ENCODE results near the gene SNUPN.

Gene SNUPN

DNA sequence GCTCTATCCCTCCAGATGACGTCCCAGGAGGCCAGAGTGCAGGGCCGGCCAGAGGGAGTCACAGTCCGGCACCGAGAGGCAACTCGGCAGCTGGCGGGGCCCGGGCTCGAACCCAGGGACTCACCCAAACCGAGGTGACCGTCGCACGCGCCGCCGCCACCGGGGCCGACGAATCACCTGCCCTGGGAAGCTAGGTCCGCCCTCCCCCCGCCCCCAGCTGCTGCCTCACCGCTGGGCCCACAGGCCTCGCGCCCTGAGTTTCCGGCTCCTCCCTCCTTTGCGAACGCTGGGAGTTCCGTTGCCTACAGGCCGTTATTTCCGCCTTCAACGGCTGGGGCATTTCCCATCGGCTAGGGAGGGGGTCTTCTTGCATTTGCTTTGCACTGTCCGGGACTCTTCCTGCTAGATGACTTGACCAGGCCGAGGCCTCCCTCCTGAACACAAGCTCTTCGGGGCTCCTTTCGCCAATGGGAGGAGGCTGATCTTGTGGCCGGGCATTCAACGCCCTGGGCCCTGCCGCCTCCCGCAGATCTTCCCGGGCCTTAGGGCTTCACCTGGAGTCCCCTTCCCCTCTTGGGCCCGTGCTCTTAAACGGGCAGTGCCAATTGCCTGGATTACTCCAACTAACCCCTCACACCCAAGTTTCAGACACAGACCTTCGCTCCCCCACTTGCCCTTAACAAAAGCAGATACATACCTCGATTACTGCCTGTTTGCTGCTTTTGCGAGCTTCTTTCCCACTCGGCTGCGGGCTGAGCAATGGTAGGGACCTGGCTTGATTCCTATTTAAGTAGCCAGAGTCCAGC is at the start of gene SNUPN:
TSS of gene SNUPN (minus strand) at position 184 of the 806 bp plus-strand sequence. CDS start 4,674 bp downstream, outside the sequence.
- peak; percentile 94 for DNase-seq

DNA sequence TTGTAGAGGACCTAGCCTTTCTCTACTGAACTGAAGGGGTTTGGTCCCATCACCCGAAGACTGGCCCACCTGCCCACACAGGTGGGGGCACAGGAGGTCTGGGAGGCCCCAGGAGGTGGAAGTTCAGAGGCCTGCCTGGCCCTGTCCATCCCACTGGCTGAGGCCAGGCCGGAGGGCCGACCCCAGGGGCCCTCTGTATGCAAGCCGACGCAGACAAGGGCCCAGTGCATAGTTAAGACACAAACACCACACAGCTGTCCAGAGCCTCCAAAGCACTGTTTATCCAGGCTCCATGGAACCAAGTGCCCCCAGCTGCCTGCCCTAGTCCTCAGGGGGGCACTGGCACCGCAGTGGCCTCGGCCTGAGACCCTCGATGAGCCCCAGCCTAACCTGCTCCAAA is 48.8 kb upstream of the SNUPN start:
- DNase-seq, result no peak

DNA sequence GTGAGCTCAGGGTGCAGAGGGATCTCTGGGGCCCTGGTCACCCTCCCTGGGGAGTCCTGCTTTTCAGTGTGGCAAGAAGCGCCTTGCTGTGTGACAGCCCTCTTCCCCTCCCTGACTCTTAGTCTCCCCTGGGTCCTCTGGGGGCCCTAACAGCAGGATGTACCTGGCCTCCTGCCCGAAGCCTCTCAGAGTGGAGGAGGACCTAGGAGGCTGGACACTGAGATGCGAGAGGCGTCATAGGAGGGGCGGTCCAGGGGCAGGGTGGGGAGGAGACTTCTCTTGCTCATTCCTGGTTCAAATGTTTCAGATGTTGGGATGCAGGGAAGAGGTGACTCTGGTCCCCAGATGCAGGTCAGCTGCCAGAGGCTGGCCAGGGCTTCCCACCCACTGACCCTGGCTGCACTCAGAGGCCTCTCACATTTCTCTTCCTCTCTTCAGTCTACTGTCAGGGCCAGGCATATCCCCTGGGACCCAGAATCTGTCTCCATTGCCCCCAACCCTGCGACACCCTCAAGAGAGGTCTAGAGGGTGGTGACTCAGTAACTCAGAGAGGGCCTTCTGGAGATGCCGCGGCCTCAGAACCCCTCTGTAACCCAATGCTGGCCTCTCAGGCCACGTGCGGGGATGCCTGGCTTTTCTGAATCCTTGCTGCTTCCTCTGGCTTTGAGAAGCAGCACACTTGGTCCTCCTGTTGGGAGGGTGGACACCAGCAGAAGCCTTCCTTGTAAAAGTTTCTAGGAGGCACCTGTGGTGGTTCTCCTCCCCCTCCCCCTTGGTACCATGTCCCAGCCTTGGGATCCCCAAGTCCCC is 48.1 kb upstream of the SNUPN start:
- no peak for DNase-seq

DNA sequence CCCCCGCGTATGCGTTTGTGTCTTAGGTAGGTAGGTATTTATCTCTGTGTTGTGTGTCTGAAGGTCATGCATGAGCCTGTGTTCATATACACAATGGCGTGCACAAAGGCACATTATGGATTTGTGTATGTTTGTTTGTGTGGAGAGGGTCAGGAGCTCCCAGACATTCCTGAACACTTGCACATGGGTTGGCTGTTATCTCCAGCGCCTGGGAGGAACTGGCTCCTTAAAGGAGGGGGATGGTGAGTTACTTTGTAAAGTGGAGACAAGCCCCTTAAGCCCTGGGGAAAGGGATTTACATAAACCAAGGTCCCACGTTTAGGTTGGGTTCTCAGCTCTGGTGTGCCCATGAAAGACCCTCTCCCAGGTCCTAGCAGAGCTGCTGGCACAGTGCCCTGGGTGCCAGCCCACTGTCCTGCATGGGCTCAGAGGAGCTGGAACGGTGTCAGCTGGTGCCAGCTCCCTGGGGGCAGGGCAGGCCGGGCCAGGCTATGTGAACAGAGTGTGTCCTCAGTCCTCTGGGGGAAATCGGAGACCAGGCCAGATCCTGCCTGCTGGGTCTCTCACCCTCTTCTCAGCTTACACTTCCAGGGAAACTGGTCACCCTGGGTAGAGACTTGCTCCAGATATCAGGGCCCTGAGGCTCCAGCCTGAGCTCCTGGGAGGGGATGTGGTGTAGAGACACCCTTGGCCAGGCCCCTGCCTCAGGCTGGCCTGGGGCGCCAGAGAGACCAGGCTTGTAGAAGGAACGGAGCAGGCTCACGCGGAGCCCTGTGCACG is 47.3 kb upstream of the SNUPN start:
- DNase-seq, result no peak

DNA sequence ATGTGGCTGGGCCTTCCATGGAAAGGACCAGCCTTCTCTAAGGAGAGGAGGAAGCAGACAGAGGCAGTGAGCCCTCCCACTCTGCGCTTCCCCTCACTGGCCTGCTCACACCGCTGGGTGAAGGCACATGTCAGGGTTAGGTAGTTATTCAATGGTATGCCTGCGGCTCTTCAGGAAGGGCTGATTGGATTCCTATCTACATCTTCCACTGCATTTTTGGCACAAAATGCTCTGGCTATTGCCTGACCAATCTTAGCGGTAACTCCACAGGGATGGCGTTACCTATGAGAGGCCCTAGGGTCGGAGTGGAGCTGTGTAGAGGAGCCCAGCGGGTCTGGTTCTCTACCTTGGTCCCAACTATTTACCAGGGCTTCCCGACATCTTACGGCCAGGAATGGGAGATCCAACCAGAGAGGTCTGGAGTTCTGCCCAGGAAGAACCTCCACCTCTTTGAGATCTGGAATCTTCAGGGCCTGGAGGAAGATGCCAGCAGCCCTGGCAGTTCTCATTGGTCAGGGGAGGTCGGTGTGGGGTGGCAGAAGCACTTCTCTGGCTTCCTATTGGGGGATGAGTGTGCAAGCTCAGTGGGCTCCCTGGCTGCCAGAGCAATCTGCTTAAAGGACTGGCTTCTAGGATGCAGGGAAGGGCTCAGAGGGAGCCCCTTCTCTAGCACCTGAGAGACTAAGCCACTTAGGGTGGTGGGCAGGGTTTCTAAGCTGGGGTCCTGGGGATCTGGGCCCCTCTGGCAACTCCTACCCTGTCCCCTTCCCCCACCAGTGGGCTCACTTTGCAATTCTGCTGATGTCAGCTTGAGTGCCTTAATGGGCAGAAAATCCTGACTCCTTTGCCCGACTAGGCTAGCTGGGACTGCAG is 46.4 kb upstream of the SNUPN start:
- no peak for DNase-seq

DNA sequence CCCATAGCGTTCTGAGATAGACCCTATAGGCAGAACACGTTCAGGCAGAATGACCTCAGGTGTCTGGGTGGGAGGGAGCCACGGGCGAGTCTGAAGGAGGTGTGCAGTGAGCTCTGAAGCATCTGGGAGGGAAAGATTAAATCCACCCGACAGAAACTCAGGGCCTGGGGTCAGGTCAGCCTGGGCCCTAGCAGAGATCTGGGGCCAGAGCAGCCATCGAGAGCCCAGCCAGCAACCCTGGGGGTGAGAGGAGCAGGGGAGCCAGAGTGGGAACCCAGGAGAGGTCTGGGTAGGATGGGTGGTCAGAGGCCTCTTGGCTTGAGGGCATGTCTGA is 44.3 kb upstream of the SNUPN start:
- DNase-seq, result no peak

DNA sequence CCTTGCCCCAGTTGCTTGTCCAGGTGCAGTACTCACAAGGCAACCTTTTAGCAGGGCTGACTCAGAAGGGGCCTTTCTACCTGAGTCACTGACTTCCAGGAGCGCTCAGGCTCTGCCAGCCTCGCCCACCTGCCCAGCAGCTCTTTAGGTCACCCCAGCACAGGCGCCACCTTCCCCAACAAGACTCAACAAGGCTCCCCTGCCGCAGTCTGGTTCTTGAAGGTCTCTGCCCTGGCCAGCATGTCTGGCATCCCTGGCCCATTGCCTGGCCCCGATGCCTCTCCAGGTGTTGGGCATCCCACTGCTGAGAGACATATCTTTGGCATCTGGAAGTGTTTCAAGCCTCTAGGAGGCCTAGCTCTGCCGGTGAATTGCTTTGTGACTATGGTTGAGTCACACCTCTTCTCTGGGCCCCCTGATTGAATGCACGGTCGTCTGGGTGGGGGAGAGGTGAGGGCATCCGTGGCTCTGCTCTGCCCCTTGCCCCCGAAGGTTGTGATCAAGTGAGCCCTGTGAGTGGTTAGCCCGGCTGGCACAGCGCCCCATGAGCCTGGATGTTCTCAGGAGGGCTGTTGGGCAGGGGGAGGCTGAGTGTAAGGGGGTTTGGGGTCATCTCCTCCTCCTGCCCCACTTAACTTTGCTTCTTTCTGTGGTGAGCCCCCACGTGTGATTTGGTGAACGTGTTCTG is 43.8 kb upstream of the SNUPN start:
- DNase-seq, result no peak

DNA sequence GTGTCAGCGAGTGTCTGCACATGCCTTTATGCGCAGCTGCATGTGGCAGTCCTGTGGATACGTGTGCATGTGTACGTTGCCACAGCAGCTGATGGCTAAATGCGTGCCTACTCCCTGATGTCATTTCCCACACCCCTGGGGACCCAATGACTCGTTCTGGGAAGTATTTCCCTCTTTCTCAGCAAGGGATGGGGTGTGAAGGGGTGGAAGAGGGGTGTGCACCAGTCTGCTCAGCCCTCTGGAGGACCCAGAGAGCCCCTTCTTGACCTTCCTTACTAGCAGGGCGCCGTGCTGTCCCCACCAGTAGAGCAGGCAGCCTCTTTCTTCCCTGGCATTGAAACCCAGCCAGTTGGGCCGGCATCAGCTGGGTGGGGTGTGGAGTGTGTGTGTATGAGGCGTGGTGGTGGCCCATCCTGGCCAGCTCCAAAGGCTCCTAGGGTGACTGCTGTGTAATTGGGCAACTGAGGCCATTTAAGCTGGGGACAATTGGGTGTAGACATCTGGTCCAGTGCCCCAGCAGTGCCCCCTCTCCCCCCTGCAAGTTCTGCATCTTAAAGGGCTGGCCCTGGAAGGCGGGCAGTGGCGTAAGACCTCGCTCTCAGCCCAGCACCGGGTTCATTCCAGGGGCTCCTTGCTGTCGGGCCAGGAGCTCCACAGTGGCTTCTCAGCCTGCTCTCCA is 41.4 kb upstream of the SNUPN start:
- DNase-seq, result no peak

DNA sequence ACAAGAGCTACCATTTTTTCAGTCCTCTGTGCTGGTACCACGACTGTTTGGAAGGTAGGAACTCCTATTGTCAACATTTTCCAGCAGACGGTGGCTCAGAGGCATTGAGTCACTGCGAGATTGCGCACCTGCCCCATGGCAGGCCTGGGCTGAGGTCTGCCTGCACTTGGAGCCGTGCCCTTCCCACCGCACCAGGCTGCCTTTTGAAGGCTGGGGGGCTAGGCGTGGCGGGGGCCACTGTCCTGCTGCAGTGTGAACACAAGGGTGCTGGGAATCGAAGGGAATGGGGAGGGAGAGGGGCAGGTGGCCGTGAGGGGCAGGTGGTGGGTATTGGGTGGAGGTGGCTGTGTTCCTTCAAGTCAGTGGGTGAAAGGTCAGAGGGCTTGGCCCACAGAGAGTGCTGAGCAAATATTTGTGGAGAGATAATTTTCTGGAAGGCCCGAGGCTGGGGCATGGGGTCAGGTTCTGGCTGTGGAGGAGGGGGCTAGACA is 38.5 kb upstream of the SNUPN start:
- no peak for DNase-seq

DNA sequence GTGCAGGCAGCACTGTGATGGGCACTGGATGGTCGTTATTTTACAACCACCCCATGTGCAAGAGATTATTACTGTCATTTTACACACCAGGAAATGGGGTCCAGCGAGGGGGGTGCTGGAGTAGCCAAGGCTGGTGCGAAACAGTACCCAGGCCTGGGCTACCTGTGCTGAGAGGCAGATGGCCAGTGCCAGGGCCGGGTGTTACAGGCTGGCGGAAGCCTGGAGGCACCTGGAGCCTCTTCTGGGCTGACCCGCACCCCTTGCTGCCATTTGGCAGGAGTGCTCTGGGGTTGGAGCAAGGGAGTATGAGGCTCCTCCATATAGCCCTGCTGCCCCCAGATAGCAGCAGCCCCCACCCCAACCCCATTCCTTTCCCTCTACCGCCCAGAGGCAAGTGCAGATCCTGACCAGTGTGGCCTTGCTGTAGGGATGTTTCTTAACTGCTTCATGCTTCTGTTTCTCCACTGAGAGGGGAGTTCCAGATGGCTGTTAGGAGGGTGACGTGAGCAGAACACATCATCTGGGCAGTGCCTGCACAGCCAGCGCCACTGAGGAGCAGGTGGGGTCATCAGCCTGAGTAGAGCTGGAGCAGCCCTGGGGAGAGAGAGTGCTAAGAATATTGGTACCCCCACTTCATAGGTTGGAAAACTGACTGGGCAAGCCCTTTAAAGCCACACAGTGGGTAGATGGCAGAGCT is 37.4 kb upstream of the SNUPN start:
- no peak for DNase-seq

DNA sequence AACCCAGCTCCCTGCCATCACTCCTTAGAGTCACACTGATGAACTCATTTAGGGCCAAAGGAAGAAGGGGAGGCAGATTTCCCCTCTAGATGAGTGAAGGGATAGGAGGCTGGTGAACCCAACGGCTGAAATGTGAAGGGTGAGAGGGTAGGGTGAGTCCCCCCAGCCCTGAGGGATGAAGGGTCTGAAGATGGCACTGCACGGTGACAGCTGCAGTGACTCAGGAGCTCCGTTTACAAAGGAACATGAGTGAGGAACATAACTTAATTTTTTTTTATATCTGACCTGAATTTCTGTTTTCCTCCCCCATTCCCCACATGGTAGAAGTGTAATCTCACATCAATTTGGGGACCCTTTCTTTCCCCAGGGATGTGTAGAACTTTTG is 36.2 kb upstream of the SNUPN start:
- DNase-seq, result no peak

DNA sequence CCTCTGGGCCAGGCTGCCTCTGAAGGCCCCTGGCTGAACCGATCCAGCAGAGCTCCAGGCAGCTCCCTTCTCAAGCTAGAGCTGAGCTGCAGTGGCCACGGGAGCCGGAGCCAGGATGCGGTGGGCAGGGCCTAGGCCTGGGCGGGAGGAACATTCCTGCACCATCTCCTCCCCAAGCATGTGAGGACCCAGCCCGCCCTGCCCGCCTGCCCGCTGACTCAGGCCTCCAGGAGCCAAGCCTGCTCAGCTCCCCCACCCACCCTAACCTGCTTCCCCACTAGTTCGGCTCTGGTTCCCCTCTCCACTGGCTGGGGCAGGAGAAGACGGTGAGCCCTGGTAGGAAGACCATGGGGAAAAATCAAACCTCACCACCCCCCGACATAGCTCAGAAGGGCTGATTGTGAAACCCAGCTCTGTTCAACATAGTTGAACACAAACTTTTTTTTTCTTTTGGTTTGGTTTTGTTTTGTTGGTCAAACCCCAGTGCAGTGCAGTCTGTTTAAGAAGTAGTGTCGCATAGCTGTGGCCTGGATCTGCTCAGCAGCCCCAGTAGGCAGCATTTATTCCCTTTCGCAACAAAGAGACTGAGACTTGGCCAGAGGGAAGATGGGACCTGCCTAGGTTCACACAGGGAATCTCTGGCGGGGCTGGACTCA is 35.7 kb upstream of the SNUPN start:
- DNase-seq, result no peak

DNA sequence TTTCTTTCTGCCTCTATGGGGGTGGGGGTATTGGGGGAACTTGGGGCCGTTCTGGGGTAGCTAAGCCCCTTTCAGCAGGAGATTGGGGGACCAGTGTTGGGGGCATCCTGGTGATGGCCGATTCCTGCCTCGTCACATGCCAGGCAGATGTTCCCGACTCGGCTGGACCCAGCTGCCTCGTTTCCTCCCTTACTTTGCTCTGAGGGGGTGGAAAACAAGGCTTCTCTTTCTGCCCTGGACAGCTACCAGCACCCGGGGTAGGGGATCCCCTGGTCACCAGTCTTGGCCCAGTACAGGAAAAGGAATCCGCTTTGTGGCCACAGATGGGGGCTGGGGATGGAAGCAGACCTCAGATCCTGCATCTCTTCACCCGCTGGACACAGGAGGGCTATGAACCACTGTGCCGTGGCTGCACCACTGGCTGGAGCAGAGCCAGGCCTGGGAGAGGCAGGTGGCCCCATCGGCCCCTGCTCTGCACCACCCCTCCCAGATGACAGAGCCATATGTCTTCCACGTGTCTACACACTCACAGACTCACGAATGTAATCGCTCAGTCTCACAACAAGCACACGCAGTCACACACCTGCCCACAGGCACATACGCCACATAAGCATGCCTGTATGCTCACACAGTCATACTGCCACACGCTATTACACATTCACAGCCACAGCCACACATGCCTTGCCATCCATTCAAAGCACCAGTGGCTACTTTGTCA is 34.6 kb upstream of the SNUPN start:
- no peak for DNase-seq

DNA sequence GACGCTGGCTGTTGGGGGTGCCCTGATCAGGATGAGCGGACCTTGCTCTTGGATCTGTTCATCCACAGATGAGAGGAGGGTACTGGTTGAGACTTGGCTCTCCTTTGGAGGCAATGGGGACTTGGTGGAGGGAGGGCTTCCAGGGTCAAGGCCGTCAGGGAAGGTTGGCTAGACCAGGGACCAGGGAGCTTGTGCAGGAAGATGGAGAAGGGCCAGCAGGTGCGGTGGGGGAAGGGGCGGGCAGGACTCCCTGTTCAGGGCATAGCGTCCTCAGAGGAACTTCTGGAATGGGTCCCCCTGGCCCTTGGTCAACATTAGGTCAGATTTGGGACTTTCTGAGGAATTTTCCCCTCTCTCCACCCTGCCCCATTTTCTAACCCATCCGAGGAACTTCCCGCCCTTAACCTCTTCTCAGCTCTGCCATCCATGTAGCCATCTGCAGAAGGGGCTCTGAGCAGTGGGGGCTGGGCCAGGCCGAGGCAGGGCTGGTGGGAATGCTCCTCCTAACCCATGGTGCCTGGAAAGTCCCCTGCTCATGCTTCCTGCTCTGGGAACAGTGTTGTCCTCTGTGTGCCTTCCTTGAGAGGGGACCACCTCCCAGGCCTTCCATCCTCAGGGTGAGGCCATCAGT is 33.7 kb upstream of the SNUPN start:
- no peak for DNase-seq

DNA sequence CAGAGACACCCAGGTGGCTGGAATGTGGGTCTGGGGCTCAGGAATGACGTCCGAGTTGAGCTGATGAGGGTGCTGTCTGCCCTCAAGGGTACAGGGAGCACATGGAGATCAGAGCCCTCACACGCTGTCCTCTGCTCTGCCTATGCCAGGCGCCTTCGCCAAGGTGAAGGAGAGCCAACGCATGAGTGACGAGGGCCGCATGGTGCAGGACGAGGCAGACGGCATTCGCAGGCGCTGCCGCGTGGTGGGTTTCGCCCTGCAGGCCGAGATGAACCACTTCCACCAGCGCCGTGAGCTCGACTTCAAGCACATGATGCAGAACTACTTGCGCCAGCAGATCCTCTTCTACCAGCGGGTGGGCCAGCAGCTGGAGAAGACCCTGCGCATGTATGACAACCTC is 31.3 kb upstream of the SNUPN start:
- DNase-seq, result no peak

DNA sequence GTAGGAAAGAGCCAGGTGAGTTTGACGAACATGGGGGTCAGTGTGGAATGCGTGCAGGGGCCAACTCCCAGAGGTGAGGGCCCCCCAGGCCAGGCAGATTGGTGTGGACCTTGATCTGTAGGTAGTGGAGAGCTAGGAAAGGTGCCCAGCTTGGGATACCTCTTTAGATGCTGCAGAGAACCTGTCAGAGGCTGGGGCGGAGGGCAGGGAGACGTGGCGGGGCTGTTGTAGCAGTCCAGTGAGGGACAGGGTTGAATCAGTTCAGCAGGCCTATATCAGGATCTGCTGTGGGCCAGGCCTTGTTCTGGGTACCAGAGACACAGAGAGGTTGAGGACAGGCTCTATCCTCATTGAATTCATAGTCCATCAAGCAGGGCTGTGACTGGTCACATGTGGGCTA is 30.8 kb upstream of the SNUPN start:
- DNase-seq, result no peak

DNA sequence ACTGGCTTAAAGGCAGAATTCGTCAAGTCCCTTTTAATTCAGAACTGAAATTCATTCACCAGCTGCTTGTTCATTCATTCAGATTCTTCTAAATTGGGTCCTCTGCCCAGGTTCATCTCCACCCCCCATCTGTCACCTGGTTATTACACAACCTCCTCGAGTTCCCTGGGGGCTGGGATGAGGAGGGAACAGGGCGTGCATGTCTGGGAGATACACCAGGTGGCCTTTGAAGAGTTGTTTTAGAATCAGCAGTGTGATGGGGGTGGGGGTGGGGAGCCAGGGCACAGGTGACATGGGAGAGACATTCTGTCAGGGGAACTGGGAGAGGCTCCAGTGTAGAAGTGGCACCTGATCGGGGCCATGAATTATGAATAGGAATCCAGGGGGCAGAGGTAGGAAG is 30.4 kb upstream of the SNUPN start:
- no peak for DNase-seq

DNA sequence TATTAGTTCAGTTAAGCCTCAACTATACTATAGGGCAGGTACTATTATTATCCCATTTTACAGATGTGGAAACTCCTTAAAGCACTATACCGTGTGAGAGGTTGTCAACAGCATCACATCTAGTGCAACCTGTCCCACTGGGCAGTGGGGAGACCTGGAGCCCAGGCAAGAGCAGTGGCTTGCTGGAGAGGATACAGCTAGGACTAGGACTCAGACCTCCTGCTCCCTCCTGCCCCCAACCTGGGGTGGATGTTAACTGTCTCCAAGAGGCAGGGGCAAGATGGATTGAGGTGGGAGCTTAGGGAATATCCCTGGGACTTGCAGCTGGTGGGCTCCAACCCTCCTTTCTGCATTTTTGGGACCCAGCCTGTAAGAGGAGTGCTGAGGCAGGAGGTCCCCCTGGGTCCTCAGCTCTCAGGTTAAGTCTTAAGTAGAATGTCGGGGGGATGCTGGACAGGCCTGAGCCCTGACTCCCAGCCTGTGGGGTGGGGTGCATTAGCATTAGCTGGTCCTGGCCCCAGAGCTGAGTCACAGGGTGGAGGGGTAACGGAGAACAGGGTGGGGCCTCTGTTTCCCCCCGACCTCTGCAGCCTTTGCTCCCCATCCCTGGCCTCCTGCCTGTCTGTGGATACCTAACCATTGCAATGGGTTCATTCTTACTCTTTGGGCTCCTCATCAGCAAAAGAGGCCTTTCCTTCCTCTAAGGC is 28.8 kb upstream of the SNUPN start:
- no peak for DNase-seq
